Esophagus squamous epithelium (tissue), 5 donors: ENCODE results near the gene SBNO1. TPM values are rescaled to one million over a fixed set of nuclear protein-coding genes. Genes with fewer than 3 reads are reported as not detected.

Source experiments
- DNase-seq: peaks from one replicate; lab custom pipeline; 2025; lab: John Stamatoyannopoulos, UW
- H3K27ac ChIP-seq, 4 donors: fragments of 200-600 bp; sonication (generic); one replicate each; pipeline ENCODE4 v1.5.1; 2016 to 2019; ENCODE audit warnings: mild to moderate bottlenecking in 1 of 4
- H3K27me3 ChIP-seq, 4 donors: fragments of 200-600 bp; sonication (generic); 1 replicate in 3 of 4; 2 replicates in 1 of 4; pipeline versions ENCODE4 v1.5.1 to v1.6.0; 2017 to 2021; ENCODE audit warnings: antibody characterized with exemption in 1 of 4
- H3K36me3 ChIP-seq, 3 donors: fragments of 200-600 bp; sonication (generic); one replicate each; pipeline ENCODE4 v1.5.1; 2016 to 2019
- H3K4me1 ChIP-seq, 3 donors: fragments of 200-600 bp; sonication (generic); one replicate each; pipeline ENCODE4 v1.5.1; 2017 to 2019
- H3K4me3 ChIP-seq, 4 donors: fragments of 200-600 bp; sonication (generic); 1 replicate in 3 of 4; 2 replicates in 1 of 4; pipeline ENCODE4 v1.5.1; 2016 to 2019; ENCODE audit warnings: mild to moderate bottlenecking in 2 of 4, moderate library complexity in 1 of 4
- H3K9me3 ChIP-seq, 3 donors: fragments of 200-600 bp; sonication (generic); one replicate each; pipeline ENCODE4 v1.5.1; 2016 to 2019
- POLR2A ChIP-seq, 4 donors: fragments of 450-650 bp; IDR thresholded peaks; one replicate each; pipeline ENCODE4 v1.6.1; 2017; ENCODE audit warnings: antibody characterized with exemption in 4 of 4, mild to moderate bottlenecking in 4 of 4, moderate library complexity in 3 of 4
- WGBS, 2 donors: methylation state at CpG; one replicate each; pipeline ENCODE4 v1.1.5; 2018; 5-methylcytosine and 5-hydroxymethylcytosine counted together
- intact Hi-C: fragments of 100-400 bp; cut with DNase I; formaldehyde crosslinking; loops from one replicate; pipeline ENCODE4 v1.15.0; 2022
- total RNA-seq, 4 donors: library from RNA; depleted of rRNA; stranded (reverse); fragments of >200 nt; gene quantifications; one replicate each; pipeline ENCODE4 v1.1.0, GENCODE V29; 2016
- TF ChIP-seq, protein P1 (sequence below), 6 experiments: fragments of 450-650 bp in 4 of 6; fragments of 200-600 bp in 2 of 6; sonication (generic) in 2 of 6; IDR thresholded peaks; one replicate each; pipeline ENCODE4 v1.5.1; 2016 to 2019; ENCODE audit warnings: antibody characterized with exemption in 6 of 6, mild to moderate bottlenecking in 4 of 6, moderate library complexity in 4 of 6
- donor health status: DM: yes; HTN: yes; CAD: no.

SBNO1 gene
- total RNA-seq, 4 donors from 2014 or later, result 16.8 to 26.1 (median 23.0) TPM

DNA sequence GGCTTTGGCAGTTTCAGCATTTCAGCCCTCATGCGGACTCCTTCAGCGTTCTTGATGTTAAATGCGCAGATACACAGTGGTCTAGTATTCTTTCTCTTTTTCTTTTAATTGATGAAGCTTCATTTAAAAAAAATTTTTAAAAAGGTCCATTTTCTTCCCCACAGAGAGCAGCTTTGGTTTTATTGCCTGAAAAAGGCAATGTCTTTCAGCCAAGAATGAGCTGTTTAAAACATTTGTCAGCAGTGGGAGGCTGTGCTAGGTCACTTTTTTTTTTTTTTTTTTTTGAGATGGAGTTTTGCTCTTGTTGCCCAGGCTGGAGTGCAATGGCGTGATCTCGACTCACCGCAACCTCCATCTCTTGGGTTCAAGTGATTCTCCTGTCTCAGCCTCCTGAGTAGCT, 32.8 kb upstream of the SBNO1 start:
- Histone ChIP-seq H3K27me3 (no peaks in the 10 kb centered on the region), H3K36me3 (peaks cover 27 to 97% (median 45%) of the 10 kb centered on the region in 3 donors), H3K4me3 (peak overlapping the region in 1 of 4 donors; percentile 17), H3K4me1 (peaks cover 3 to 79% (median 26%) of the 10 kb centered on the region in 3 donors), H3K9me3 (no peaks in the 10 kb centered on the region), H3K27ac (peak overlapping the region; percentile 52 to 89 (median 69))
- 82% methylated on average over 6 of the region's 6 CpGs for WGBS, 2 donors
- no peak for TF ChIP-seq POLR2A (IDR thresholded peaks at IDR 0.05)
- TF ChIP-seq, protein P1, sequence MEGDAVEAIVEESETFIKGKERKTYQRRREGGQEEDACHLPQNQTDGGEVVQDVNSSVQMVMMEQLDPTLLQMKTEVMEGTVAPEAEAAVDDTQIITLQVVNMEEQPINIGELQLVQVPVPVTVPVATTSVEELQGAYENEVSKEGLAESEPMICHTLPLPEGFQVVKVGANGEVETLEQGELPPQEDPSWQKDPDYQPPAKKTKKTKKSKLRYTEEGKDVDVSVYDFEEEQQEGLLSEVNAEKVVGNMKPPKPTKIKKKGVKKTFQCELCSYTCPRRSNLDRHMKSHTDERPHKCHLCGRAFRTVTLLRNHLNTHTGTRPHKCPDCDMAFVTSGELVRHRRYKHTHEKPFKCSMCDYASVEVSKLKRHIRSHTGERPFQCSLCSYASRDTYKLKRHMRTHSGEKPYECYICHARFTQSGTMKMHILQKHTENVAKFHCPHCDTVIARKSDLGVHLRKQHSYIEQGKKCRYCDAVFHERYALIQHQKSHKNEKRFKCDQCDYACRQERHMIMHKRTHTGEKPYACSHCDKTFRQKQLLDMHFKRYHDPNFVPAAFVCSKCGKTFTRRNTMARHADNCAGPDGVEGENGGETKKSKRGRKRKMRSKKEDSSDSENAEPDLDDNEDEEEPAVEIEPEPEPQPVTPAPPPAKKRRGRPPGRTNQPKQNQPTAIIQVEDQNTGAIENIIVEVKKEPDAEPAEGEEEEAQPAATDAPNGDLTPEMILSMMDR (IDR thresholded peaks at IDR 0.05), result no peak
- no peak for DNase-seq
- intact Hi-C loops, result no loop called here

DNA sequence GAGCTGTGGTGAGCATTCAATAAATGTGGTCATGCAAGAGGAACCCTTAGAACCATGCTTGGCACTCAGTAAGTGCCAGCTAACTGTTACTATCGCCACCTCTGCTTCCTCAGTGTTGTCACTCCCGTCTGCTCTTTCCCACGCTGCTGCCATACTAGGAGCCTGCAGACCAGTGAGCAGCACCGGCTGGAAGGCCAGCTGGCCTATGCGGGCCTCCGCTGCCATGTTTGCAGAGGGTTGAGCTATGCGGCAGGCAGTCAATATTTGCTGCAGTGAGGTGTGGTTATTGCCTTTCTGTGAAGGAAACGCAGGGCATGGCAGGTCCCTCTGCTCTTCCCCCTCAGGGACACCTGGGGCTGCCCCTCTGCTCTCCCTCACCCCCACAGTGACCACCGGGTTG, 32.3 kb upstream of the SBNO1 start:
- WGBS, 2 donors, result 73 to 79% methylated on average over 4 to 7 of the region's 9 CpGs
- no peaks in the 10 kb centered on the region for H3K27me3 ChIP-seq
- TF ChIP-seq POLR2A (IDR thresholded peaks at IDR 0.05), result no peak
- TF ChIP-seq, protein P1 (IDR thresholded peaks at IDR 0.05), result no peak
- peaks cover 7 to 79% (median 28%) of the 10 kb centered on the region in 3 donors for H3K4me1 ChIP-seq
- peaks cover 31 to 97% (median 45%) of the 10 kb centered on the region in 3 donors for H3K36me3 ChIP-seq
- DNase-seq, result no peak
- intact Hi-C loops, result no loop called here
- H3K27ac ChIP-seq, result peak overlapping the region; percentile 23 to 77 (median 69)
- no peaks in the 10 kb centered on the region for H3K9me3 ChIP-seq
- peak overlapping the region in 1 of 4 donors; percentile 17 for H3K4me3 ChIP-seq

- intact Hi-C loops, result no loop called here
- Histone ChIP-seq H3K36me3 (peaks cover 35 to 97% (median 50%) of the 10 kb centered on the region in 3 donors), H3K4me1 (peaks cover 11 to 79% (median 32%) of the 10 kb centered on the region in 3 donors), H3K9me3 (no peaks in the 10 kb centered on the region), H3K27ac (peak overlapping the region; percentile 23 to 77 (median 69)), H3K4me3 (no peak overlapping the region), H3K27me3 (no peaks in the 10 kb centered on the region)
- DNase-seq, result no peak
- 93 to 100% methylated on average over 1 to 2 of the region's 2 CpGs for WGBS, 2 donors
- TF ChIP-seq, protein P1 (IDR thresholded peaks at IDR 0.05), result no peak
- TF ChIP-seq POLR2A (IDR thresholded peaks at IDR 0.05), result no peak
Measured at GRCh38 chr12:123396543-123396942, 31.9 kb upstream of the SBNO1 start.

DNA sequence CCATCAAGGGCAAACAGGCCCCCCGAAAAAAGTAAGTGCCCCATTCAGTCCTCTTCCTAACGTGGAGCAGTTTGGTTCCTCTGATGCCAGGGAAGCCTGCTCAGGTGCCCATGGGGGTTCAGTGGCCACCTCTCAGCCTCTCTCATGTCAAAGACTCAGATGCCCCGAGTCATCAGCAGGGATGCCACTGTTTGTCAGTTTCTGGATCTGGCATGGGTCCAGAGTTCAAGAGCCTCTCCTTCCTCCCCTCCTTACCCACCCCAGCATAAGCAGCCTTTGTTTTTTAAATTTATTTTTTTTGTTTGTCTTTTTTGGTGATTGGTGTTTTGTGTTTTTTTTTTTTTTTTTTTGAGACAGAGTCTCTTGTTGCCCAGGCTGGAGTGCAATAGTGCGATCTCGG, 30.6 kb upstream of the SBNO1 start:
- WGBS, 2 donors, result 87 to 90% methylated on average over 5 of the region's 5 CpGs

DNA sequence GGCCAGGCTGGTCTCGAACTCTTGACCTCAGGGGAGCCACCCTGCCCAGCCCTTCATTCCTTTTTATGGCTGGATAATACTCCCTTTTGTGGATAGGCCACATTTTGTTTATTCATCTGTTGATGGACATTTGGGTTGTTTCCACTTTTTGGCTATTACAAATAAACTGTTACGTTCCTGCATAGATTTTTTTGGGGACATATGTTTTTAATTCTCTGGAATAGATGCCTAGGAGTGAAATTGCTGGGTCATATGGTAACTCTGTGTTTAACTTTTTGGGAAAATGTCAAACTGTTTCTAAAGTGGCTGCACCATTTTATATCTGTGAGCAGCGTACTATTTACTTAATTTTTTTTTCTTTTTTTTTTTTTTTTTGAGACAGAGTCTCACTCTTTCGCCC, 29.1 kb upstream of the SBNO1 start:
- H3K36me3 ChIP-seq, result peaks cover 35 to 77% (median 52%) of the 10 kb centered on the region in 3 donors
- H3K4me1 ChIP-seq, result peaks cover 18 to 87% (median 35%) of the 10 kb centered on the region in 3 donors
- intact Hi-C loops, result no loop called here
- peak overlapping the region in 2 of 4 donors; percentile 89 to 98 for H3K27ac ChIP-seq
- H3K4me3 ChIP-seq, result no peak overlapping the region
- H3K9me3 ChIP-seq, result no peaks in the 10 kb centered on the region
- WGBS, 2 donors, result 77 to 86% methylated on average over 3 to 4 of the region's 4 CpGs
- no peak for TF ChIP-seq POLR2A (IDR thresholded peaks at IDR 0.05)
- no peak for DNase-seq
- H3K27me3 ChIP-seq, result no peaks in the 10 kb centered on the region

More for the DNA sequence above, 30.6 kb upstream of the SBNO1 start:
- Histone ChIP-seq H3K9me3 (no peaks in the 10 kb centered on the region), H3K27ac (peak overlapping the region in 2 of 4 donors; percentile 63 to 77), H3K27me3 (no peaks in the 10 kb centered on the region), H3K4me3 (no peak overlapping the region), H3K4me1 (peaks cover 18 to 91% (median 39%) of the 10 kb centered on the region in 3 donors), H3K36me3 (peaks cover 35 to 92% (median 52%) of the 10 kb centered on the region in 3 donors)
- DNase-seq, result no peak
- intact Hi-C loops, result no loop called here
- no peak for TF ChIP-seq POLR2A (IDR thresholded peaks at IDR 0.05)
- TF ChIP-seq, protein P1 (IDR thresholded peaks at IDR 0.05), result no peak
